GM12878 (cell line): ENCODE data around the gene FAM199X.

Source experiments
- HCFC1 ChIP-seq: fragments of 150-350 bp; IDR thresholded peaks from 2 replicates; pipeline ENCODE4 v1.6.1; 2014; ENCODE audit warnings: low read length
- POLR2AphosphoS5 ChIP-seq: IDR thresholded peaks from 2 replicates; pipeline ENCODE4 v1.6.1; 2011; ENCODE audit warnings: mild to moderate bottlenecking, low read length, inconsistent platforms

- TF ChIP-seq HCFC1 (no peak), POLR2AphosphoS5 (no peak)
These were observed 21.7 kb downstream of the FAM199X start for GRCh38 chrX:104187931-104188330.
